Measurements from ENCODE around the gene CCDC175.

- TF ChIP-seq CTCF (IDR thresholded peaks at IDR 0.05; ENCODE audit: extremely low read depth in 1 of 2, insufficient read depth in 1 of 2, low read depth in 1 of 2, low read length in 2 of 2) = no peak
- TF ChIP-seq JUN (IDR thresholded peaks at IDR 0.05; ENCODE audit: borderline replicate concordance, insufficient read depth, insufficient read length, low read depth) = no peak
Observed at GRCh38 chr14:59481871-59482540, 94.6 kb downstream of the CCDC175 start.

All from endothelial cell of umbilical vein (primary cell).